GM18867 (cell line): ENCODE results near the gene EMILIN1.
"Not testable (repeated sequence)": the region's sequence is repeated elsewhere in the genome, so short reads cannot be mapped to it uniquely, and the experiment has no call there.

ENCODE experiments used
- ATAC-seq: cut with Tn5 transposase; IDR thresholded peaks from one replicate; pipeline ENCODE4 v1.9.1; 2021; ENCODE audit warnings: mild to moderate bottlenecking, moderate library complexity; ENCODE audit not compliant: unreplicated experiment

EMILIN1 gene

DNA sequence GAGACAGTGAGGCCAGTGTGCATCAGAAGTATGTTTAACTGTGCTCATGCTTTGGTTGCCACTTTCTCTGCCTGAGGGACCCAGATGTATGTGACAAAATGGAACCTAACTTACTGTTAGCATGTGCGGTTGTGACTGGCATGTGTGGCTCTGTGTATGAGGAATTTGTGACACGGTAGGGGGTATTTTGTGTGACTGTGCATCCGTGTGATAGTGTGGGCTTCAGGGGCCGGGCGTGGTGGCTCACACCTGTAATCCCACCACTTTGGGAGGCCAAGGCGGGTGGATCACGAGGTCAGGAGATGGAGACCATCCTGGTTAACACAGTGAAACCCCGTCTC is 40.9 kb downstream of the EMILIN1 start:
- ATAC-seq = not testable (repeated sequence)

DNA sequence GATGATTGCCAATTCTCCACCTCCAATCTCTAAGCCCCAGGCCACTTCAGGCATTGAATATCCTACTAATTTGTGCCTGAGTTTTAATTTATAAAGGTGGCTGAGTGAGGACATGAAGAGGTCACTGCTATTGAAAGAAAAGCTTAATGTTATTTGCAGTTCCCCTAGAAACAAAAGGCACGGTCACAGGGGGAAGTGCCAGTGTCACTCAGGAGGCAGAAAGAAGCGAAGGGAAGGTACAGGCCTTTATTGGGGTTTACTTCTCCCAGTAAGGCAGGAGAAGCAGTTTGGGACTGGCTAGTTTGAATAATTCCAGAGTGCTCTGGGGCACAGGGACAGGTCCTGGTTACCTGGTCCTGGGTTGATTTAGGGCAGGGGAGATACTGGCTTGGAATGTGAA is 43.5 kb downstream of the EMILIN1 start:
- ATAC-seq = no peak

DNA sequence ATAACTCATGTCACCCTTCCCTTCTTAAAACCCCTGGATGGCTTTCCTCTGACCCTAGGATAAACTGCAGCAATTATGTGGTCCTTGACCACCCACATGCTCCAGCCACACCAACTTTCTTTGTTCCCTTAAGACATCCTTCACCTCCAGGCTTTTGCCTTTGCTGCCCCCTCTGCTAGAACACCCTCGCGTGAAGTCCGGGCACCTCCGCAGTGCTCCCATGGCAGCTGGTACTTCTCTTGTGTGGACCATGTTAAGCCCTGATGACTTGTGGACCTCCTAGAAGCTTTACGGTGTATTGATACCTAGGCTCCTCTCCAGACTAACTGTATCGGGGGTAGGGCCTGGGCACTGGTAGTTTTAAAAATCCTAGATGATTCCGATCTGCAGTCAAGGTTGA is 44.4 kb downstream of the EMILIN1 start:
- ATAC-seq = no peak

DNA sequence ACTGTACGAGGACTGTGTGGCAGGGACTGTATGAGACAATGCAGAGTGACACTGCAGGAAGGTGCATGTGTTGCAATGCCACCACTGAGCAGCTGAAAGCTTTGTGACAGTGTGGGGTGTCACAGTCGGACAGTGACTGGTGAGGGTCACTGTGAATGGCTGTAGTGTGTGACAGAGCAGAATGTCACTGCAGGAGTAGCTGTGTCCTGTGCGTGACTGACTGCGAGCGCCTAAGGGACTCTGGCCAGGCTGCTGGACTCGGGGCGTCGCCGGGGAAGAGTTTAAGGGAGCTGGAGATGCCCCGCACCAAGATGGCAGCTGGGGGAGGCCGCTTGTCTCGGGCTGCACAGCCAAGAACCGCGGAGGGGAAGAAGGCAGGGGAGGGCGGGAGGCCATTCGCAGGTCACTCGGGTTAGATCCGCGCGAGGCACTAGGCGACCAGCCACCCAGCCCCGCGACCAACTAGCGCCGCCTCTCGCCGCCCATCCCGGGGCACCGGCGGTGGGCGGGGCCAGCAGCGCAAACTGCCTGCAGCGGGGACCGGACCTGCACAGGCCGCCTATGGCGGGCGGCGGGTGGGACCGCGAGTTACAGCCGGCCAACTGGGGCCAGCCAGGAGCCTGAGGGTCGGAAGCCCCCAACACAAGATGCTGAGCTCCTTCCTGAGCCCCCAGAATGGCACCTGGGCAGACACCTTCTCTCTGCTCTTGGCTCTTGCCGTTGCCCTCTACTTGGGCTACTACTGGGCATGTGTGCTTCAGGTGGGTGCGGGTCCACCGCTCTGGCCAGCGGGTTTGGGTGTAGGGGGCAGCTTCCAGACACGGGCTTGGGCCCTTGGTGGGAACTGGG is 45.1 kb downstream of the EMILIN1 start, which contains the start of gene ABHD1:
Gene ABHD1, plus strand, starts transcription at position 514 of the 849 bp plus-strand sequence. Its CDS starts 134 bp downstream, at position 648.
- ATAC-seq = peak; percentile 66

DNA sequence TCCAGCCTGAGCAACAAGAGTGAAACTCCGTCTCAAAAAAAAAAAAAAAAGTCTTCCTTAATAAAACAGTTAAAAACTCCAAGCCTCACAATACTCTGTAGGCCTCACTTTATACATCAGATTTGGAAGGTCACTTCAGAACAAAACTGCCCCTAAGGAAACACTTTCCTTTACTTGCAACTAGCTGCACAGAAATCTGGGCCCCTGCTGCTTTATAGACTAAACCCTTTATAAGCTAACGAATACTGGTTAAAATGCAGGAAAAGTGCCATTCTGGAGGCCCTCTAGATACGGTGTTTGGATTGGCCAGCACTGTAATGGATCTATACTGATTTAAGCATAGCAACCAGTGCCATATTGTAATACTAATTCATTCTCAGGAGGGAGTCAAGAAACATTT is 46.7 kb downstream of the EMILIN1 start:
- no peak for ATAC-seq

DNA sequence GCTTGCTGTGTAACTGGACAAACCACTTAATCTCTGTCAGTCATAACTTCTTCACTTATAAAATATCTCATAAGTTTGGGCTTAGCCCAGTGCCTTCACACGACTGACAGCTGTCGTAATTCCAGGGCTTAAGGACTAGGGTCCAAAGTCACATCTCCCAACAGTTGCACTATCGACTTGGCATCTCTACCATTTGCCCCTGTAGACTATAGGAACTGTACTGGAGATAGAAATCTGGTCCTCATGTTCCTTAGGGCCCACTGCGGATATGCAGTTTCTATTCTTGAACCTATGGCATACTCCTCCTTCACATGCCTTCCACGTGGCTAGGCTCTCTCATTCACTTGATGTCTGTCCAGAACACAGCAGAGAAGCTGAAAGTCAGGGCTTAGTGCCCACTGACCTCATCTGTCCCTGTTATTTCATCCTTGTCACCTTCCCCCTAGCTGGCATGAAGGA is 47.9 kb downstream of the EMILIN1 start:
- no peak for ATAC-seq

DNA sequence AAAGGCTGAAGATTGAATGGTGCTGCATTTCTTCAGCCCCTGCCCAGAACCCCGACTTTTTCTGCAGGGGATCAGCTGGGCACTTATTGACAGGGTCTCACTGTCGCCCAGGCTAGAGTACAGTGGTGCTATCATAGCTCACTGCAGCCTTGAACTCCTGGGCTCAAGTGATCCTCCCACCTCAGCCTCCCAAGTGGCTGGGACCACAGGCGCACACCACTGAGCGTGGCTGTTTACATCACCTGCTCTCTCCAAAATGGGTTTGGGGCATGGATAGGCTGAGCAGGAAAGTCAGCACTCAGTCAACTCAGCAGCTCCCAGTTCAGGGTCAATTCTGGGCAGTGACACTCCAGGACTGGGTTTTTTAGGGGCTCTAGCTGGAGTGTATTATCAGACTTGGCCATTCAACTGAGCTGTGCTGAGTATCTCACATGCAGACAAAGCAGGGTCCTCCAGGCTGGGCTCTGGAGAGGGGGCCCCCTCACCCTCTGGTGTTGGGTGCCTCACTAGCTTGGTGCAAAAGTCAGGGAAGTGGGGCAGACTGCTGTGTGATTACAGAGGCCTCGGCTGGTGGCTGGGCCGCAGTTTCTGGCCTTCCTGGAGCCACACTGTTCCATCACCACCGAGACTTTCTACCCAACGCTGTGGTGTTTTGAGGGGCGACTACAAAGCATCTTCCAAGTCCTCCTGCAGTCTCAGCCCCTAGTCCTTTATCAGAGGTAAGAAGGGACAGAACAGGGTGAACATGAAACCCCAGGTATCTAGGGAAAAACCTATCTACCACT is 49.7 kb downstream of the EMILIN1 start:
- ATAC-seq = no peak

DNA sequence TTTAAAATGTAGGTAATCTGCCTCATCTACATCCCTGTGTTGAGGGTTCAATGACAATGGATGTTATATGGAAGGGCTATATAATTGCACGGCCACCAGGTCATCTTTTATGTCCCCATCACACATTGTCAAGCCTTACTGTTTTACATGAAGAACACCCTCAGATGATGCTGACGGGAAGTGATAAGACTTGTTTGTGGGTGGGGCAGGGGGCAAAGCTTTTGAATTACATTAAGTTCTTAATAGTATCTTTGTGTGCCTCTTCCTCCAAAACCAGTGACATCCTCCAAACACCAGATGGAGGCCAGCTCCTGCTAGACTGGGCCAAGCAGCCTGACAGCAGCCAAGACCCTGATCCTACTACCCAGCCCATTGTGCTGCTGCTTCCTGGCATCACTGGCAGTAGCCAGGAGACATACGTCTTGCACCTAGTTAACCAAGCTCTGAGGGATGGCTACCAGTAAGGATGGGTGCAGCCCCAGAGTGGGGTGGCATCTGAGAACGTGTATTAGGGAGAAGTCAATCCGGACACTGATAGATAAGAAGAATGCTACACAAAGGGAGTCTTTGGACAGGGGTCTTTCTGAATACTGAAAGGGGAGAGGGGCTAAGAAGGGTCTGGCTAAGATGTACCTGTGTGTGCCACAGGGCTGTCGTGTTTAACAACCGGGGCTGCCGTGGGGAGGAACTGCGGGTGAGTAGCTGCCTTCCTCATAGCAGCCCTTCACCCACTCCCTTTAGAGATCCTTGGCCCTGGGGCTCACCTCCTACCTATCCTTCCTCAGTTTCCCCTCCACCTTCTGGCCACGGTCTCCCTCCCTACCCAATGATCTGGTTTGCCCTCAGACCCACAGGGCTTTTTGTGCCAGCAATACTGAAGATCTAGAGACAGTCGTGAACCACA is 50.5 kb downstream of the EMILIN1 start:
- no peak for ATAC-seq

DNA sequence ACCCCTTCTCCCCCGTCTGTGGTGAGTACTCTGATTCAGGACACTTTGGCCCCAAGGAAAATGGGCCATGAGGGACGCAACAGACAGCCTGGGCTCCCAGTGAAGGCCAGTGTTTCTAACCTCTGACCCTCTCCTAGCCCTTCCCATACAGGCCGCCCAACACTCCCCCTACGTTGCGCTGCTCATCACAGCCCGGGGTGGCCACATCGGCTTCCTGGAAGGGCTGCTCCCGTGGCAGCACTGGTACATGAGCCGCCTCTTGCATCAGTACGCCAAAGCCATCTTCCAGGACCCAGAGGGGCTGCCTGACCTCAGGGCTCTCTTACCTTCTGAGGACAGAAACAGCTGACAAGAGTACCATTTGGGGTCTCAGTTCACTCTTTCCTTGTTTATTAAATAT is 52.0 kb downstream of the EMILIN1 start:
- no peak for ATAC-seq

DNA sequence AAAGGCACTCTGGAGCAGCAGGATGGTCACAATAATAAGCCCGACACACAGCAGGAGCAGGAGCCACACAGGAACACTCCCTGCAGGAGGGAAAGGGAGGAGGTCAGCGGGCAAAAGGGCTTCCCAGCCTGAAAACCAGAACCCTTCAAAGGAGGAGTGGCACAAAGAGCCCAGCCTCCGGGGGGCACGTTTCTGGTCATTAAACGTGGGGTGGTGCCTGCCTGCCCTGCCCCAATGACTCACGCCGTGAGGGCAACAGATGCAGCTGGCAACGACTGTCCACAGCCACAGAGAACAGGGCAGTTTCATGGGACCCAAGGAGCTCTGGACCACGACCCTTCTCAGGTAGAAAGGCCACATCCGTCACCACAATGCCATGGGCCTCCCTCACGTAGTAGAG is 53.0 kb downstream of the EMILIN1 start:
- ATAC-seq = no peak

DNA sequence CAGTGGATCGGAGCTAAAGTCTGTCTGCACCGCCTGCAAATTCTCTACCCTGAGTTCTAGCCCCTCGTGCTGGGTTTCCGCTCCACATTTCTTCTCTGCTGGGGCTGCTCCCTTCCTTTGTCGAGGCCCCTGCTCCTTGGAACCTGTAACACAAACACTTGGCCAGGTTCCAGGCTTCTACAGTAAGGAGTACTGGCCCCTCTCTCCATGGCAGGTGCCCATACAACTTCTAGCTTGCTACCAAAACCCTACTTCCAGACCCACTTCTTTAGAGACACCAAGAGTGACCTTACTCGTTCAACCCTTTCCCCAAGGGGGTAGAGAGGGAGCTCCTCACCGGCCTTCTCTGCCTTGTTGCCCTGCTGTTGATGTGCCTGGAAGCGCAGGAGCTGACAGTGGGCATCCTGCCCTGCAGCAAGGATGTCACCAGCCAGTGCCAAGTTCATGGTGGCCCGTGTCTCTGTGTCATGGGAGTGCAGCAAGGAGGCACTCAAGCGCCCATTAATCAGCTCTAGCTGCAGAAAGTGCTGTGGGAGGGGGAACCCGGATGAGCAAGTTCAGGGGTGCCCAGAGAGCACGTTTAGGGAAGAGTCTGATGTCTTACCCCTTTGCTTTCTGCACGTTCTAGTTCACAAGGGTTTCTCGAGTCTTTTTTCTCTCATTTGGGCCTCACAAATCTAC is 54.9 kb downstream of the EMILIN1 start:
- ATAC-seq = no peak

DNA sequence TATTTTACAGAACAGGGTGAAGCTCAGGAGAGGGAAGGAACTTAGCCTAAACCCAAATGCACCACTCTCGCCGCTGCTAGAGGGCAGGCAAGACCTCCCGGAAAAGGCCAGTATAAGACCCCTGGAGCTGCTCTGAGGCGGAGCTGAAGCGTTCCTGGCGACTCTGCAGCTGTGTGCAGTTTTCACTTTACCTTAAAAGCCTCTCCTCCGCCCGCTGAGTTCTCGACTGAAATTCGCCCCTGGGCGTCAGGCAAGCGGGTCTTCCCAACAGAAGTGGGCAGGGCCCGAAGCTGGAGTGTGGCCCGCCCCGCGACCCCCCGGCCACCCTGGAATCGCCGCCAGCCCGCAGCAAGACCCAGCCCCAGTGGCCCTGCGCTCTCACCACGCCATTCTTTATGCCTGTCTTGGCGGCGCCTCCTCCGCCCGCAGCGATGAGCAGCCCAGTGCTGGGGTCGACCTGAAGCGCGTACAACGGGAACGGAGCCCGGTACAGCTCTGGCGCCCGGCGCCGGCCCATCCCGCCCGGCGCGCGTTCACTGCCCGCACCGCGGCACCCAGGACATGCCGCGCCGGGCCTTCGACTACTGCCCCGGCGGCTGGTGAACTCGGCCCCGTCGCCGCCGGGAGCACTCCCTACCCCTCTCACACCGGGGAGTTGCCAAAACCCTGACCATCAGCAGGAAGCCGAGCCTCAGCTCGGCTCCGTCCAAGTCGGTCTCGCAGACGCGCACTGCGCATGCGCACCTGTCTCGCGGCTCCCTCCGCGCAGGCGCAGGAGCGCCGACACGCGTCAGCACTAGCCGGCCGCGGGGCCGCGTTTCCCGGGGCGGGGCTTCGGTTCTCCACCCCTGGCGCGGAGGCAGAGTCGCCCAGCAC is 55.7 kb downstream of the EMILIN1 start, which contains the start of gene PREB:
Gene PREB, minus strand, starts transcription at position 732 of the 876 bp plus-strand sequence. Its CDS starts 215 bp downstream, at position 517.
- peak; percentile 88 for ATAC-seq

DNA sequence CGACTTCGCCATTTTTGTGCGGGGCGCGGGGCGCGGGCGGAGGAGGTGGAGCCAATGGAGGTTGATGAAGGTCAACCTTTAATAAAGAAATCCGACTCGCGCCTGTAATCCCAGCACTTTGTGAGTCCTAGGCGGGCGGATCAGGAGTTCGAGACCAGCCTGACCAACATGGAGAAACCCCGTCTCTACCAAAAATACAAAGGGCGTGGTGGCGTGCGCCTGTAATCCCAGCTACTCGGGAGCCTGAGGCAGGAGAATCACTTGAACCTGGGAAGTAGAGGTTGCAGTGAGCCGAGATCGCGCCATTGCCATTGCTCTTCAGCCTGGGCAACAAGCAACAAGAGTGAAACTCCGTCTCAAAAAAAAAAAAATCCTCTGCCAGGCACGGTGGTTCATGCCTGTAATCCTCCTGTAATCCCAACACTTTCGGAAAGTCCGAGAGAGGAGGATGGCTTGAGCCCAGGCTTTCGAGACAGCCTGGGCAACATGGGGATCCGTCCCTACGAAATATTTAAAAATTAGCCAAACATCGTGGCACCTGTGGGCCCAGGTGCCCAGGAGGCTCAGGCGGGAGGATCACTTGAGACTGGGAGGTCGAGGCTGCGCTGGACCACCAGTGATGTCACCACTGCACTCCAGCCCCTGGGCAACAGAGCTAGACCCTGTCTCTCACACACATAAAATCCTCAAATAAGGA is 56.5 kb downstream of the EMILIN1 start:
- no peak for ATAC-seq

DNA sequence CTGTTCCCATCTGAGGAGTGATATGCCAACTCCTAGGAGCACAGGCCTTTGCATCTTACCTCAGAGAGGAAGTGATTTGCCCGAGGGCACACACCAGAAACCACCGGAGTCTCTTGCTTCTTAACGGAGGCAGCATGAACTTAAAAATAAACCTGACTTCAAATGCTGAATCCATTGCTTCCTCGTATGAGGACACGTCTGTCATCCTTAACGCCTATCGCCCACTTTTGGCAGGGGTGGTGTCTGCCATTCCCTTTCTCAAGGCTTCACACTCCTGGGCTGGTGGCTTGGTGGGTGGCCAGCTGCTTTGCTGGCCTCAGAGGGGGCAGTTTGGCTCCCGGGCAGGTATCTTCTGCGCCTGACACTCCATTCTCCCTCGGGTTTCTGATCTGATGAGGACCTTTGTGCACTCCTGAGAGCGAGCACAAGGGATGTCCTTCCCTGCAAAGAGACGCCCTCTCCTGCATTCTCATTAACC is 57.1 kb downstream of the EMILIN1 start:
- no peak for ATAC-seq
